Islet precursor cell (in vitro differentiated cells): ENCODE data around the gene SMARCE1.

ENCODE experiments used
- DNase-seq: peaks from one replicate; pipeline ENCODE4 v3.0.0-alpha.2; 2018

SMARCE1 gene

DNA sequence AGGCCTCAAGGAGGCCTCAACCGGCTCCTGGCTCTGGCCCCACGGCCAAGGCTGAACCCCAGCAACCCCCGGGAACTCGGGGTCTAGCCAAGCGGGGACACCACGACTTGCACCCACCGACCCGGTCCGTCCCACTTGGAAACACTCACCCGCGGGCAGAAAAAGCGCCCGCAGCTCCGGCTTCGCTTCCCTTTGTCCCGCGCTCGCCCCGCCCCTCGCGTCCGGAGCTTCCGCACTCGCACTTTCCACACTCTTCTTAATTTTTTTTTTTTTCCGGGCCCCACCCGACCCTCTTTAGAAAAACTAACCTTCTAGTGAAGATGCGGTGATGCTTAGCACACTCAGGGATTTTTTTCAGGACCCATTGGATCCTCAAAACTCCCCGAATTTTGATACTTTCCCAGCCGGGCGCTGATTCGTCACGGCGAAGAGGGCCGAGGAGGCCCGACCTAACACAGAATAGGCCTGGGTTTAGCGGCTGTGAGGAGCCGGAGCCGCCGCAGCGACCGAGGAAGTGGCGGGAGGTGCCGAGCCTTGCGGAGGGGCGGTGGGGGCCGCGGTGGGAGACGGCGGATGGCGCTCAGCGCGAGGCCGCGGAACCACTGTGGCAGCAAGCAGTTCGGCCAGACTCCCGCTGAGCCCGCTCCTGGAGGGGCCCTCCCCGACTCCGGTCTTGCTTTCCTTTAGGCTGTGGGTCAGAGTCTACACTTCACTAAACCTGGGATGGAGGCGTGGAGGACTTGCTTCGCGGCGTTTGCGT is at the start of gene SMARCE1:
Gene SMARCE1, minus strand, starts transcription at position 195 of the 760 bp plus-strand sequence. CDS start 2,016 bp downstream, outside the sequence.
- peak; percentile 89 for DNase-seq

GRCh38 chr17:40697297-40697696 is 49.7 kb upstream of the SMARCE1 start:
- no peak for DNase-seq

GRCh38 chr17:40696651-40697072 is 49.0 kb upstream of the SMARCE1 start:
- no peak for DNase-seq

- DNase-seq: no peak
Measured at GRCh38 chr17:40695874-40696472, 48.4 kb upstream of the SMARCE1 start.

- no peak for DNase-seq
Measured at GRCh38 chr17:40694584-40694983, 47.0 kb upstream of the SMARCE1 start.

DNA sequence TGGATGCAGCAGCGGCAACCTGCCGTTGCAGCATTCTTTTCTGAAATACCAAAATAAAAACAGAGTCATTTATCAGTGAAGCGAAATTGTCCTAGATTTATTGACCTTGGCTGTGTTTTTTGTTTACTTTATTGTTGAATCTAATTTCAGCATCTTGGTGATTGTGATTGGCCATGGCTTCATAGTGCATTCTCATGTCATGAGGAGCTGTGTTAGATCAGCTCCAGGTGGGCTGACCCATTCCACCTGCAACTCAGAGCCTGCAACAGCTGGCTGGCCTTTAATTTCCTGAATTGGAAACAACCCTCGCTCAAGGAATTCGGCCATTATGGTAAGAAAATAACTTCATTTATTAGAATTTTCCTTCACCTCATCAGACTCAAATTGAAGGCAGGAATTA is 39.5 kb upstream of the SMARCE1 start:
- DNase-seq: no peak

DNA sequence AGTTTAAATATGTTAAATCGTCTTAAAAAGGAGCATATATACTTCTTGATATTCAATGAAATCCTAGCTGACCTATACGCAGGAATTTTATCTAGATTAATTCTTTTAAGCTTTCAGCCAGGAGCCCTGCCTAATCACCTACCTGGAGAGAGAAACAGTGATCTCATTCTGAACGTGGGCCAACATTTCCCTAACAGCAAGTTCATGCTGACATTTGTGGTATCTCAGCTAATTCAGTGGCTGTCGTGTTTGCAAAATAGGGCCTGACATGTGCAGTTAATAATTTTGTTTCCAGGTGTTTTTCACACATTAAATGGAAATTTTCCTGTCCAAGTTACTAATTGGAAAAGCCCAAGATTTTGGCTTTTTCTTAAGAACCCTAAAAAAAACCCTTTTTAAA is 38.6 kb upstream of the SMARCE1 start:
- DNase-seq: no peak

DNA sequence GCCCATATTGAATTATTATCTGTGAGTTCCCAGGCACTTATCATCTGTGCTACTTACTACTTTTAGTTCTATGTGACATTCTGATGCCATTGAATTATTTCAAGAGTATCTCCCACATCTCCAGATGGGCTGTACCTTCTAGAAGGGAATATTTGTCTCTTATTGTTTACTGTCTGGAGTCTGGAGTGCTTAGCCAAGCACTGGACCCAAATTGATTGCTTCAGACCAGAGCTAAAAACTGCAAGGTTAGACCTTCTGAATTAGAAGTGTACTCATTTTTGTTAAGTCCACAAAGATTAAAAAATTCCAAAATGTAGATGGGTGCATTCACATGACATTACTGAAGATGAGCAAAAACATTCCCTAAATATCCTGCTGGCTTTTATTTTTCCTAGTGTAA is 33.4 kb upstream of the SMARCE1 start:
- no peak for DNase-seq

- DNase-seq: no peak
Measured at GRCh38 chr17:40679523-40679907, 31.9 kb upstream of the SMARCE1 start.

- DNase-seq: no peak
Measured at GRCh38 chr17:40678902-40679522, 31.4 kb upstream of the SMARCE1 start.

DNA sequence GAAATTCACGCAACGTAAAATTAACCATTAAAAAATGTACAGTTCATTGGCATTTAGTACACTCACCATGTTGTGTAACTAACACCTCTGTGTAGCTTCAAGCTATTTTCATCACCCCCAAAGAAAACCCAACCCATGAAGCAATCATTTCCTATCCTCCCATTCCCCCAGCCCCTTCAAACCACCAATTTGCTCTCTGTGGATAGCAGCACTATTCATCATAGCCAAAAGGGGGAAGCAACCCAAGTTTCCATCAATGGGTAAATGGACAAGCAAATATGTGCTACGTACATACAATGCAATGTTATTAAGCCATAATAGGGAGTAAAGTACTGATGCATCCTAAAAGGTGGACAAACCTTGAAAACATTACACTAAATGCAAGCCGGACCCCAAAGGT is 28.3 kb upstream of the SMARCE1 start:
- DNase-seq: no peak

DNA sequence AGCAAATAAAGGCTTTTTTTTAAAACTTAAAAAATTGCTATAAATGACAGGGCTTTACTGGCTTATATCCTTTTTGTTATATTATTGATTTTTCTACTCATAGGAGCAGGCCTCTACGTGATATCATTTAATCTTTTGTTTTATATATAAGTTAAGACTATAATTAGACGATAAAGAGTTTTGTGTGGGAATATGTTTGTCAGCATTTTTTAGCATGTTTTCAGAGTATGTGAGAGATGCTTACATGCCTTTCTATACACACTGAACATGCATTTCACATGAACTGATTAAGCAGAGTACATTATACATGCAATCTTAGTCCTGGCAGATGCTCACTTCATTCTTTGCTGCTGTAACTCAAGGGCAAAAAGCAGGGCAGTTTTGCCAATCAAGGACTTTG is 25.0 kb upstream of the SMARCE1 start:
- no peak for DNase-seq

DNA sequence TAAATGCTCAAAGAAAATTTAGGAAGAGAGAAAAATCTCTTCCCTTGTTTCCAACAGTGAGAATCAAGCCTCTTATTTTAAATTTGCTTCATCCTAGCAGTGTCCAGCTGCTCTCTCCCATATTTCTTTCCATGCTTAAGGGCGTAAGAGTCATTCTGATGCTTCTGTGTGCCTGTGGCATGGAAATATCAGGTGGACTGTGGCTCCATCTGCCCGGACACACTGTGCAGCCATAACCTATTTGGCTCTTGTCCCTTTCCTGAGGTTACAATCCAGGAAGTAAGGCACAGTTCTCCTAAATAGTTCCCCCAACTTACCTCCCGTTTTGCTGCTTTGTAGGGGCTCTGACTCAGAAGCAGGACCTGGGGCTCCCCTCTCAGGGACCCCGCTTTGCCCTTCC is 23.7 kb upstream of the SMARCE1 start:
- DNase-seq: no peak

DNA sequence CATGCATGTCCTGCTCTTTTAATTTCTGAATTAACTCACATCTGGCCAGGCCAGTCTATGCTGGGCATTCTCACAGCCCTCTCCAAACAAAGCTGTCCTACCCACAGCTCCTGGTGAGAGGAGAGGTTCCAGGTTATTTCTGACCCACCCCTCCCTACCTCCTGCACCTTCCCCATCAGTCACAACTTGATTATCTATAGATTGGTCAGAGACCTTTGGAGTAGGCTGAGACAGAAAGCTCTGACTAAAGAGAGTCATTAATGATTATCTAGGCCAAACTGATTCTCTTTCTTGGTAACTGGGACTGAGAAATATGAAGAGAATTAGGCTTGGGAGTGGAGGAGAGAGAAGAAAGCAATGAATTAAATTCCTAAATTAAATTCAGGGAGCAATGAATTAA is 18.7 kb upstream of the SMARCE1 start:
- no peak for DNase-seq

GRCh38 chr17:40664582-40665333 is 17.1 kb upstream of the SMARCE1 start, which contains the start of gene KRT222:
Gene KRT222, minus strand, starts transcription at chr17:40665177. Its CDS starts 78 bp downstream, at chr17:40665099.
- no peak for DNase-seq

DNA sequence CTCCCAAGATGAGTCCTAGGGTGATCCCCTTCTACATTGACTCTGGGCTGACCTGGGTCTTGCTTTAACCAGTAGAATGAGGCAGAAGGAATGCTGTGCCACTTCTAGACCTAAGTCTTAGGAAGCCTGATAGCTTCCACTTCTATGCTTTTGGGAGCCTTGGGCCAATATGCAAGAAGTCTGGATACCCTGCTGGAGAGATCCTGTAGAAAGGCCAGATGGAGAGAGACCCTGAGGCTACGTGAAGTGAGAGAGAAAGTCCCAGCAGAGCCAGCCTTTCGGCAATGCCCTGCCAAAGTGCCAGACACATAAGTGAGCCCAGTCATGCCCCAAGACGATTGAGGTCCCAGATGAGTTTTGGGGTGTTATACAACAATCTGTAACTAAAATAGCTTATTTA is 15.6 kb upstream of the SMARCE1 start:
- no peak for DNase-seq

DNA sequence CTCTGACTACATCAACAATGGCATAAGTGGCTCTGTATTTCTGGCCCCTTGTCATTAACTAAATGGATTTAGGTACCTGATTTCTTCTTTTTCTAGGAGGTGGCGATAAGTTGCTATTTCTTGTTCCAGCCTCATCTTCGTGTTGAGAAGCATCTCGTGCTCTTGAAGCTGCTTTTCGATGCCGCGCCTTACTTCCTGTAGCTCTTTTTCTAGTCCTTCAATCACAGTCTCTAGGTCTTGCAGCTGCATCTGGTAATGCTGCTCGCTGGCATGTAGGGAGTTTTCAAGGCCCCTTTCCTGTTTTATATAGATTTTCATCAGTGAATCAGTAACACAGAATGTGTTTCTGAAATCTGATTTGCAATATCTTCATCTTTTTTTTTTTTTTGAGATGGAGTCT is 12.3 kb upstream of the SMARCE1 start:
- no peak for DNase-seq

GRCh38 chr17:40658396-40658795 is 10.8 kb upstream of the SMARCE1 start:
- no peak for DNase-seq

DNA sequence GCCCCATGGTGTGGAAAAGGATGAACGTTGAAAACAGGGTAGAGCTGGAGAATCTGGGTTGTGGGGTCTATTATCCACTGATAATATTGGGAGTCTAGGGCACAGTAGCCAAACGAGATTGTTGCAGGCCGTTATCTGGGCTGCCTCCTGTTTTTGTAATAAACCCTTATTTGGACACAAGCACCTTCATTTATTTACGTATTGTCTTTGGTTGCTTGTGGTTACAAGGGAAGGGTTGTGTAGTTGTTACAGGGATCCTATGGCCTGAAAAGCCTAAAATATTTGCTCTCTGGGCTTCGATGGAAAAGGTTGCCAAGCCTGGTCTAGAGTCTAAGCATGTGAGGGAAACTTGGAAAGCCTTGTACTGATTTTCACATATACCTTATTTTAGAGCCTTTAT is 4.3 kb upstream of the SMARCE1 start:
- no peak for DNase-seq

DNA sequence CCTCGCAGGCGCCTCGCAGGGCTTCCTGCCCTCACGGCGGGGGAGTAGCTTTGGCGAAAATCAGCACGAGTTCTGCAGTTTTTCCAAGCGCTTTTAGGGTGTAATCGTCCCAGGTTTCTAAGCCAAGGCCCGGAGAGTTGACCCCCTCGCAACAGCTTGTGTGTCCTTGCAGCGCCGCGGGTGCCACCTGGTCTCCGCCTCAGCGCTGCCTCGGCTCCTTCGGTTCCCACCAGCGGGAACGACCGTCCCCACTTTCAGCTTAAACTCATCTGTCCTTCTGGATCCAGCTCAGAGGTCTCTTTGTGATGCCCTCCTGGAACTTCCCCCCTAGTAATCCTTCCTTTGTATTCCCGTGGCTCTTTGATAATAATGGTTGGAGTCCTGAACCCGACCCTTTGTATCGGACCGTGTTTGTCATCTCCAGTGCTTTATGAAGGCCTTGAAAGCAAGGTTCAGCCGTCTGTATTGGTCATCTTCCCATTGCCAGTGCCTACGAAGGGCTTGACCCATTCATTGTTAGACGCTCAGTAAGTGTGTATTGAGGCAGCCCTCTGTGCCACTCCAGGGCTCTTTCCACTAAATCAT is 858 bp upstream of the SMARCE1 start:
- DNase-seq: no peak

DNA sequence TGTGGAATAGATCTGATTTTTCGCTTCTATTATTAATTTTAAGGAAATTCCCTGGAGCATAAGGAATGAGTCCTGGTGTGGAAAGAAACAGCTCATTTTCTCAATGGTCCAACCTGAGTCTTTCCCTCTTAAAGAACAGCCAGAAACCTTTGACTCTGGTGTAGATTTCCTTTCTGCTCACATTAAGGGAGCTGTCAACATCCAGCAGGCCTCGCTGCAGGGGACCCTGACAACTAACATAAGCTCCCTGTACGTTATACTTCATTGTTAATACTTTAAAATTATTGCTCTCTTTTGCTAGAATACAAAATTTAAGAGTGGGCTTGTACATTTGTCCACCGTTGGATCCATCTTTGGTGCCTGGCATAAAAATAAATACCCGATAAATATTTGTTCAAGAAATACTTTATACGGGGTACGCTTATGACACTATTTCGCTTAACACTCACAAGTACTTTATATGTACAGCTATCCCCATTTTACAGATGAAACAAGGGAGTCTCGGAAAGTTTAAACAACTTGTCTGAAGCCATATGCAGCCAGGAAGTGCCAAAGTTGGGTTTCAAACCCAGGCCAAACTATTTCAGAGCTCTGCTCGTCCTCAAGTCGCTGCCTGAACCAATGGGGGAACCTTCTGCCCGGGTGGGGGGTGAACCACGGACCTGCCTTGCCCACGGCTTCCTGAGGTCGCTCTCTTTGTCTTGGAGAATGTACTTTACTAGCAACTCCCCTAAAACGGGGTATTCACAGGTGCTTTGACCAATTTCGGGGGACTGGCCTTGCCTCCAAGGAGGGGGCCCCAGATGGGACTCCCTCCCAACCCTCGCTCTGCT is 611 bp downstream of the SMARCE1 start:
- peak; percentile 78 for DNase-seq

GRCh38 chr17:40645943-40646342 is 1.7 kb downstream of the SMARCE1 start:
- DNase-seq: no peak
